Large intestine (tissue), 3 donors: ENCODE data around the gene TMA7. TPM values are rescaled to one million over a fixed set of nuclear protein-coding genes. Genes with fewer than 3 reads are reported as not detected.

Experiments used
- DNase-seq, 2 donors: peaks; one replicate each; pipeline versions ENCODE4 v3.0.0 to v3.0.0-alpha.2; 2013
- H3K27ac ChIP-seq: one replicate; pipeline ENCODE4 v1.5.1; 2013; ENCODE audit warnings: low read length
- H3K27me3 ChIP-seq: 2 replicates; pipeline ENCODE4 v1.6.1; 2013; ENCODE audit warnings: low read length; ENCODE audit not compliant: control insufficient read depth, insufficient read depth
- H3K36me3 ChIP-seq: 2 replicates; pipeline ENCODE4 v1.6.1; 2013; ENCODE audit warnings: low read length; ENCODE audit not compliant: control insufficient read depth, insufficient read depth
- H3K4me1 ChIP-seq: one replicate; pipeline ENCODE4 v1.6.1; 2013; ENCODE audit warnings: low read length; ENCODE audit not compliant: control insufficient read depth, insufficient read depth
- H3K4me3 ChIP-seq: one replicate; pipeline ENCODE4 v1.5.1; 2013; ENCODE audit warnings: low read length
- H3K9me3 ChIP-seq: one replicate; pipeline ENCODE4 v1.6.1; 2013; ENCODE audit warnings: mild to moderate bottlenecking, low read depth, low read length, moderate library complexity; ENCODE audit not compliant: control insufficient read depth
- WGBS: methylation state at CpG from one replicate; pipeline ENCODE4 v1.1.5; 2013; ENCODE audit warnings: low lambda C conversion rate; ENCODE audit not compliant: insufficient coverage; 5-methylcytosine and 5-hydroxymethylcytosine counted together
- polyA plus RNA-seq: library from polyadenylated mRNA; unstranded; fragments of 120-200 nt; gene quantifications from one replicate; pipeline ENCODE4 v1.2.1, GENCODE V29; 2013

Gene TMA7
- polyA plus RNA-seq, 1 donor = 283 TPM

DNA sequence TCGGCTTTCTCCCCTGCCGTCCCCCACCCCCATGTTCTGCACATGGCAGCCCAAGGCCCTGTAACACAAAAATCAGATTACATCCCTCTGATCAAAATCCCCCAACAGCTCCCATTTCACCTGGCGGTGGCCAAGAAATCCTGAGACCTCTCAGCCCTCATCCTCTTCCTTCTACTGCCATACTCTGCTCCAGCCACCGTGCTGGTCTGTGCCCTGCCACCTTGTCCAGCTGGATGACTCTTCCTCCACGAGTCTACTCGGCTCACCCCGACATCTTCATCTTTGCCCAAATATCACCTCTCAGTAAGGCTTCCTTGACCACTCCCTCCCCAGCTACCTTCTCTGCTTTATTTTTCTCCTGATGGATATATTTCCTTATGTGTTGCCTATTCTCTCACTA is 3.2 kb upstream of the TMA7 start:
- WGBS = 94% methylated on average over 3 of the region's 7 CpGs
- peaks cover 19% of the 10 kb centered on the region for H3K36me3 ChIP-seq
- H3K4me3 ChIP-seq = no peak overlapping the region
- H3K9me3 ChIP-seq = no peaks in the 10 kb centered on the region
- H3K4me1 ChIP-seq = peaks cover 51% of the 10 kb centered on the region
- H3K27ac ChIP-seq = no peak overlapping the region
- H3K27me3 ChIP-seq = no peaks in the 10 kb centered on the region
- no peak for DNase-seq

DNA sequence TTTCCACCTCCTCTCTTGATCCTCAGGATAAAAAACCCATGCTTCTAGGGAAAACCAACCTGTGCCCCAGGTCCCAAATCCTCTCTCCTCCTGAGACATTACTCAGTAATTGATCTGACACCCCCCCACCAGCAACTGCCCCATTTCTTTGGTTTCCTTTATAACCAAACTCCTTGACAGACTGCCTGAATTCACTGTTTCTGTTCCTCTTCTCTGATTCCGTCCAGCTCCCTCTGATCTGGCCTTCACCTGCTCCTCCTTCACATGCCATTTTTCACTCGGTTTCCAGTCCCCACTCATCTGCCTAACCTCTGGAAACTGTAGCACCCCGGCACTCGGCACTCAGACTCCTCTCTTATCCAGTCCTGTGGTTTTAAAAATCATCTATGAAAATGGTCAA is 2.2 kb upstream of the TMA7 start:
- H3K4me1 ChIP-seq = peaks cover 44% of the 10 kb centered on the region
- no peak overlapping the region for H3K27ac ChIP-seq
- H3K9me3 ChIP-seq = no peaks in the 10 kb centered on the region
- H3K27me3 ChIP-seq = no peaks in the 10 kb centered on the region
- peaks cover 16% of the 10 kb centered on the region for H3K36me3 ChIP-seq
- no peak overlapping the region for H3K4me3 ChIP-seq
- WGBS = 93% methylated on average over 3 of the region's 4 CpGs
- no peak for DNase-seq

DNA sequence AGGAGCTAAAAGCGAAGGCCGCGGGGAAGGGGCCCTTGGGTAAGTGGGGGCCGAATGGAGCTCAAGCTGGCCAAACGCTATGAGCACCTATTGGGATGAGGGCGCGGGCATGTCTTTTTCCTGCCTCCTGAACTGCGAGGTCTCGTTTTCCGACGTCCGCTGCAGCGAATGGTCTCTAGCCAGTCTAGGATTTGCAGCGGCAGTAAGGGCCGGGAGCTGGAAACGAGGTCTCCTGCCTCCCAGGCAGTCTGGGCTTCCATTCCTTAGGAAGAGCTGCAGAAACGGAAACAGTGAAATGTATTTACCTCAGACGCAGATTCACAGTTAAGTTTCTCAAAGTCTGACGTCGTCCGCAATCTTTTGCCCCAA is 517 bp downstream of the TMA7 start:
- peak overlapping the region; percentile 90 for H3K4me3 ChIP-seq
- H3K36me3 ChIP-seq = peaks cover 23% of the 10 kb centered on the region
- DNase-seq = no peak
- peaks cover 18% of the 10 kb centered on the region for H3K4me1 ChIP-seq
- 0% methylated on average over 4 of the region's 21 CpGs for WGBS
- no peaks in the 10 kb centered on the region for H3K9me3 ChIP-seq
- peak overlapping the region; percentile 89 for H3K27ac ChIP-seq
- no peaks in the 10 kb centered on the region for H3K27me3 ChIP-seq

DNA sequence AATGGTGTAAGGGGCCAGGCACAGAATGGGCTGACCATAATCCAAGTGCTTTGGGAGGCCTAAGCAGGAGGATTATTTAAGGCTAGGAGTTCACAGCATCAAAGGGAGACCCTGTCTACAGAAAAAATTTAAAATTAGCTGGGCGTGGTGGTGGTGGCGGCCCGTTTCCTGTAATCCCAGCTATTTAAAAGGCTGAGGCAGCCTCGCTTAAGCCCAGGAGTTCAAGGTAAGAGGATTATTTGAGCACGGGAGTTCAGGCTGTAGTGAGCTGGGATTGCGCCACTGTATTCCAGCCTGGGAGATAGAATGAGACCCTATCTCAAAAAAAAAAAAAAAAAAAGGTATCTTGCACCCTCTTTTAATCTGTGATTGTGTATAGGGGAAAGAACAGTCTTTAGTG is 1.9 kb downstream of the TMA7 start:
- no peak for DNase-seq
- Histone ChIP-seq H3K36me3 (peaks cover 23% of the 10 kb centered on the region), H3K9me3 (no peaks in the 10 kb centered on the region), H3K27ac (no peak overlapping the region), H3K4me1 (peaks cover 19% of the 10 kb centered on the region), H3K27me3 (no peaks in the 10 kb centered on the region), H3K4me3 (no peak overlapping the region)
- WGBS = 70% methylated on average over 2 of the region's 6 CpGs

DNA sequence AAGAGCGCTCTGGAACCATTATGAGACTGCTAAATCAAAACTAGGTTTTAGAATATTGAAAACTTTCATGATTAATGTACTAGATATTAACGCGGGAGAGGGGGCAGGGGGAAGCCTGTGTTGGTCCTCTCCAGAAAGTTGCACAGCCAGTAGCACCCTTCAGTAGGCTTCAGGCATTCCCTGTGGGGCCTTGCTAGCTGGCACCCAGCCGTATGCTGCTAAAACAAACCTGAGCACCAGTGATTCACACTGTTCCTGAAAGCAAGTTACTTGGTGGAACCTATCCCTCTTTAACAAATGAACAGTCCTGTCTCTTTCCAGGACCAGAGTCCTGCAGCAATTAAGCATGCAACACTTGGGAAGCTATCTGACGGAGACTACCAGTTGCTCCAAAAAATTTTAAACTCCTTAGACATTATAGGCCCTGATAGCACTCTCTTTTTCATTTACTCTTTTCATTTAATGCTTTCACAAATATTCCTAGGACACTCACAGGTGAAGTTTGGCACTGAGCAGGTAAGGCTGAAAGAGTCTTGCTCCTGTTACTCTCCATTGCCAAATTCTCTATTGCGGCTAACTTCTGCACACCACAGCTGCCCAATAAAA is 5.3 kb downstream of the TMA7 start:
- no peak for DNase-seq
- H3K27ac ChIP-seq = no peak overlapping the region
- peaks cover 21% of the 10 kb centered on the region for H3K4me1 ChIP-seq
- WGBS = no CpG with 5 or more reads among the region's 6 CpGs
- H3K27me3 ChIP-seq = no peaks in the 10 kb centered on the region
- no peak overlapping the region for H3K4me3 ChIP-seq
- H3K9me3 ChIP-seq = no peaks in the 10 kb centered on the region
- H3K36me3 ChIP-seq = peaks cover 23% of the 10 kb centered on the region

DNA sequence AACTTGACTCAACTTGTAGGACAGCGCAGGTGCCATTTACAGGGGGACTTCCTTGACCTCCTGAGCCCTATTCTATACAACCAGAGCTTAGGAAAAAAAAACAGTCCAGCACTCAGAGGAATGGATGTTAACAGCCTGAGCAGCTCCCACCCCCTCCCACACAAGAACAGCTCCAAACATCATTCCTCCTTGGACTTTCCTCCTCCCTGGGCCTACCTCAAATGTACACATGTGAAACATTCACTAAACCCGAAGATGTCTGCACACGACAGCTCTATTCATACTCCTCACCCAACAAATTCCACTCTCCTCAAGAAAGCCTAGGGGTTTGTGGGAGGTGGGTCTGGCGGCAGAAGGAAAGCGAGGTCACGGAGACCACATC is 6.0 kb downstream of the TMA7 start:
- DNase-seq = no peak
- Histone ChIP-seq H3K9me3 (no peaks in the 10 kb centered on the region), H3K4me1 (peaks cover 21% of the 10 kb centered on the region), H3K36me3 (peaks cover 24% of the 10 kb centered on the region), H3K27ac (peak overlapping the region; percentile 91), H3K27me3 (no peaks in the 10 kb centered on the region), H3K4me3 (peak overlapping the region; percentile 98)
- WGBS = no CpG with 5 or more reads among the region's 6 CpGs

DNA sequence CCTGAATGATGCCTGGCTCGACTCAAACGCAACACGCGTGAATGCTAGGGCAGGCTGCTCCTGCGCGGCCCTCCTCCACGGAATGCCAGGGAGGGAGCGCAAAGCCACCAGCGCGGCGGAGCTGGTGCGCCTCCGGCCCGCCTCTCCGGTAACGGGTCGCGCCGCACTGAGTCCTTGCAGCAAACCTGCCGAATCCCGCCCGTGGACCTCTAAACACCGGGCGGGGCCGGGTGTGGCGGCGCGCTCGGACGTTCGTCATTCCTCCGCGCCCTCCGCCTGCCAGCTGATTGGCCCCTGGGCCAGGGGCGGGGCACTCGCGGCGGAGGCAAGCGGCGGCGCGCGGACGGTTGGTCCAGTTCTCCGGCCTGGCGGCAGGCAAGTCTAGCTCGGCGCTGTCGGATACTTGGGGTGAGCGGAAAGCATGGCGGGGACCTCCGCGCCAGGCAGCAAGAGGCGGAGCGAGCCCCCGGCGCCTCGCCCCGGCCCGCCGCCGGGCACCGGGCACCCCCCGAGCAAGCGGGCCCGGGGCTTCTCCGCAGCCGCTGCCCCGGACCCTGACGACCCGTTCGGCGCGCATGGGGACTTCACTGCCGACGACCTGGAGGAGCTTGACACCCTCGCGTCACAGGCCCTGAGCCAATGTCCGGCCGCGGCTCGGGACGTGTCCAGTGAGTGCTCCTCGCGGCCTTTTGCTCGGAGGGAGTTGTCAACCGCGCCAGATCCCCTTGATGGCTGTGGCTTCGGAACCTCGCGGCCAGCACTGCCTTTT is 6.6 kb downstream of the TMA7 start, which contains the start of gene ATRIP:
Gene ATRIP (plus strand): TSS at position 313 of the 769 bp plus-strand sequence. CDS start 109 bp downstream, at position 422.
- Histone ChIP-seq H3K4me1 (peaks cover 16% of the 10 kb centered on the region), H3K36me3 (peaks cover 26% of the 10 kb centered on the region), H3K9me3 (no peaks in the 10 kb centered on the region), H3K27me3 (no peaks in the 10 kb centered on the region), H3K27ac (peak within 1 kb of the TSS; percentile 91), H3K4me3 (peak within 1 kb of the TSS; percentile 98)
- WGBS = no CpG with 5 or more reads among the region's 91 CpGs
- DNase-seq = peak; percentile 86 to 91

DNA sequence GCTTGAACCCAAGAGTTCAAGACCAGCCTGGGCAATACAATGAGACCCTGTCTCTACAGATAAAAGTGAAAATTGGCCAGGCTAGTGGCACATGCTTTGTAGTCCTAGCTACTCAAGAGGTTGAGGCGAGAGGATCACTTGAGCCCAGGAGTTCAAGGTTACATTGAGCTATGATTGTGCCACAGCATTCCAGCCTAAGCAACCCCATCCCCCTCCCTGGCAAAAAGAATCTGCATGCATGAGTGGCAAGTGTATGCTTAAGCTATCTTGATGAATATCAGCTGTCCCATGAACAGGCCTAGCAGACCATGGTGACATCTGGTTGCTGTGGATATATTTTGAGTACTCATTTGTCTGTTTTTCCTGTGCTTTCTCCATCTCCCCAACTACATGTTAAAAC is 11.2 kb downstream of the TMA7 start:
- no peak for DNase-seq
- Histone ChIP-seq H3K4me3 (no peak overlapping the region), H3K4me1 (peaks cover 6% of the 10 kb centered on the region), H3K27ac (no peak overlapping the region), H3K27me3 (no peaks in the 10 kb centered on the region), H3K9me3 (no peaks in the 10 kb centered on the region), H3K36me3 (peaks cover 30% of the 10 kb centered on the region)
- WGBS = no CpG with 5 or more reads among the region's 1 CpG

DNA sequence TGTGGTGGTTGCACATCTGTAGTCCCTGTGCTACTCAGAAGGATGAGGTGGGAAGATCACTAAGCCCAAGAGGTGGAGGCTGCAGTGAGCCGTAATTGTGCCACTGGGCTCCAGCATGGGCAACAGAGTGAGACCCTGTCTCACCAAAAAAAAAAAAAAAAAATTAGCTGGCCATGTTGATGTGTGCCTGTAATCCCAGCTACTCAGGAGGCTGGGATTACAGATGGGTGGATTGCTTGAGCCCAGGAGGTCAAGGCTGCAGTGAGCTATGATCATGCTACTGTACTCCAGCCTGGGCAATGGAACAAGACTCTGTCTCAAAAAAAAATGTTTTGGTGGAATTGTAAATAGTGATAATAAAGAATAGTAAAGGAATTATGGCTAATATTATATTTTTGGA is 16.4 kb downstream of the TMA7 start:
- no peaks in the 10 kb centered on the region for H3K9me3 ChIP-seq
- no CpG with 5 or more reads among the region's 1 CpG for WGBS

DNA sequence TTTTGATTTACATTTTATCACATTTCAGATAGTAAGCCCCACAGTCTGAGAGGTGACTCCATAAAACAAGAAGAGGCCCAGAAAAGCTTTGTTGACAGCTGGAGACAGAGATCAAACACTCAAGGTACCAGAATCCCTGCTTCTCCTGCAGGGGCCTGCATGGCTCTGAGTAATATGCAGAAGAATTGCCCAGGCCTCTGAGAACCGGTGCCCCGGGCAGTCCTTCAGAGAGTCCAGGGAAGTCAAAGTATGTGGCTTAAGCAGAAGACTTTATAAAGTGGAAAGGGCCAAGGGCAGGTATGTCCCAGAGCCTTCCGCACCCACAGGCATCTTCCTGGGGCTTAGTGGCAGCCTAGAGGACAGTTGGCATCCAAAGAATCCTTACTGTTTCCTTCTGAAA is 19.3 kb downstream of the TMA7 start:
- Histone ChIP-seq H3K4me3 (no peak overlapping the region), H3K27ac (no peak overlapping the region), H3K36me3 (peaks cover 52% of the 10 kb centered on the region), H3K27me3 (no peaks in the 10 kb centered on the region), H3K4me1 (no peaks in the 10 kb centered on the region), H3K9me3 (no peaks in the 10 kb centered on the region)
- DNase-seq = no peak
- WGBS = no CpG with 5 or more reads among the region's 3 CpGs

More for the DNA sequence above, 16.4 kb downstream of the TMA7 start:
- Histone ChIP-seq H3K27ac (no peak overlapping the region), H3K4me3 (no peak overlapping the region), H3K4me1 (no peaks in the 10 kb centered on the region), H3K36me3 (peaks cover 64% of the 10 kb centered on the region), H3K27me3 (no peaks in the 10 kb centered on the region)
- no peak for DNase-seq
